Neural progenitor cell (in vitro differentiated cells): Measurements from ENCODE around the gene DNAI4. TPM values are rescaled to one million over a fixed set of nuclear protein-coding genes. Genes with fewer than 3 reads are reported as not detected.

Experiments used
- DNase-seq: peaks from one replicate; pipeline ENCODE4 v3.0.0-alpha.2; 2016; ENCODE audit warnings: low spot score
- H2AFZ ChIP-seq: fragments of 200-600 bp; sonication (generic); replicated peaks from 2 replicates; pipeline ENCODE4 v1.6.1; 2016; ENCODE audit warnings: antibody characterized with exemption
- H3F3A ChIP-seq: fragments of 200-600 bp; sonication (generic); 2 replicates; pipeline ENCODE4 v1.6.1; 2016; ENCODE audit warnings: antibody characterized with exemption, low read depth
- H3K27ac ChIP-seq: fragments of 200-600 bp; sonication (generic); 2 replicates; pipeline ENCODE4 v1.5.1; 2016; ENCODE audit warnings: mild to moderate bottlenecking
- H3K27me3 ChIP-seq: fragments of 200-600 bp; sonication (generic); 2 replicates; pipeline ENCODE4 v1.6.1; 2016; ENCODE audit warnings: mild to moderate bottlenecking, moderate library complexity
- H3K36me3 ChIP-seq: fragments of 200-600 bp; sonication (generic); 2 replicates; pipeline ENCODE4 v1.5.1; 2016
- H3K4me1 ChIP-seq: fragments of 200-600 bp; sonication (generic); 2 replicates; pipeline ENCODE4 v1.6.1; 2016; ENCODE audit warnings: mixed run types
- H3K4me2 ChIP-seq: fragments of 200-600 bp; sonication (generic); 2 replicates; pipeline ENCODE4 v1.6.1; 2016
- H3K4me3 ChIP-seq: fragments of 200-600 bp; sonication (generic); 2 replicates; pipeline ENCODE4 v1.5.1; 2016
- H3K79me2 ChIP-seq: fragments of 200-600 bp; sonication (generic); 2 replicates; pipeline ENCODE4 v1.6.1; 2016; ENCODE audit warnings: low read depth
- H3K9ac ChIP-seq: fragments of 200-600 bp; sonication (generic); 2 replicates; pipeline ENCODE4 v1.6.1; 2016
- H3K9me3 ChIP-seq: fragments of 200-600 bp; sonication (generic); 2 replicates; pipeline ENCODE4 v1.5.1; 2016; ENCODE audit warnings: low read depth
- H4K20me1 ChIP-seq: fragments of 200-600 bp; sonication (generic); 2 replicates; pipeline ENCODE4 v1.6.1; 2016; ENCODE audit warnings: low read depth
- H3K27ac Mint-ChIP-seq: 3 replicates; pipeline ENCODE4 v1.8.0; 2021; ENCODE audit warnings: mixed read lengths
- H3K27me3 Mint-ChIP-seq: 2 replicates; pipeline ENCODE4 v1.8.0; 2022; ENCODE audit warnings: low read depth, mild to moderate bottlenecking, inconsistent platforms, moderate library complexity, mixed read lengths; ENCODE audit not compliant: insufficient read depth
- H3K36me3 Mint-ChIP-seq: 3 replicates; pipeline ENCODE4 v1.8.0; 2021; ENCODE audit warnings: mixed read lengths
- H3K4me1 Mint-ChIP-seq: 3 replicates; pipeline ENCODE4 v1.8.0; 2021; ENCODE audit warnings: mixed read lengths
- H3K4me3 Mint-ChIP-seq: 3 replicates; pipeline ENCODE4 v1.8.0; 2021; ENCODE audit warnings: mild to moderate bottlenecking, moderate library complexity, mixed read lengths
- H3K9me3 Mint-ChIP-seq: 3 replicates; pipeline ENCODE4 v1.8.0; 2020; ENCODE audit warnings: mixed read lengths
- EZH2 ChIP-seq: fragments of 200-600 bp; sonication (generic); IDR thresholded peaks from 2 replicates; pipeline ENCODE4 v1.6.1; 2017; ENCODE audit warnings: antibody characterized with exemption, mild to moderate bottlenecking, moderate library complexity
- EZH2phosphoT487 ChIP-seq: fragments of 200-600 bp; sonication (generic); IDR thresholded peaks from 2 replicates; pipeline ENCODE4 v1.6.1; 2017; ENCODE audit warnings: antibody characterized with exemption
- total RNA-seq: library from RNA; depleted of rRNA; stranded (reverse); fragments of >200 nt; gene quantifications from 2 replicates; pipeline ENCODE4 v1.2.3, GENCODE V29; 2015; ENCODE audit warnings: low replicate concordance
- TF ChIP-seq, protein P1 (sequence below): fragments of 200-600 bp; sonication (generic); IDR thresholded peaks from 2 replicates; pipeline ENCODE4 v1.5.1; 2017; ENCODE audit warnings: antibody characterized with exemption, mild to moderate bottlenecking

DNAI4 gene
- total RNA-seq, 1 donor from 2014 or later, result 3.2 TPM

DNA sequence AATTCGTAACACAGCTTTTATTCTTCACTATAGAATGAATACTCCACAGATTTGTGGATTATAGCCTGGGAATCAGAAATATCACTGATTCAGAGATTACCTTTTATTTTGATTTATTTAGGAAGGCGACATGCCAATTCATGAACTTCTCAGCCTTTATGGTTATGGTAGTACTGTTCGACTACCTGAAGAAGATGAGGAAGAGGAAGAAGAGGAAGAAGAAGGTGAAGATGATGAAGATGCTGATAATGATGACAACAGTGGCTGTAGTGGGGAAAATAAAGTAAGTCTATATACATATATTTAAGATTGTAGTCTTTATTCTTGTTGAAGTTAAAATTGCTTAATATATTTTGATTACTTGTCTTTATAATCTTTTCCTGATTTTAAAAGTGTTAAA, 33.3 kb upstream of the DNAI4 start:
- TF ChIP-seq, protein P1, sequence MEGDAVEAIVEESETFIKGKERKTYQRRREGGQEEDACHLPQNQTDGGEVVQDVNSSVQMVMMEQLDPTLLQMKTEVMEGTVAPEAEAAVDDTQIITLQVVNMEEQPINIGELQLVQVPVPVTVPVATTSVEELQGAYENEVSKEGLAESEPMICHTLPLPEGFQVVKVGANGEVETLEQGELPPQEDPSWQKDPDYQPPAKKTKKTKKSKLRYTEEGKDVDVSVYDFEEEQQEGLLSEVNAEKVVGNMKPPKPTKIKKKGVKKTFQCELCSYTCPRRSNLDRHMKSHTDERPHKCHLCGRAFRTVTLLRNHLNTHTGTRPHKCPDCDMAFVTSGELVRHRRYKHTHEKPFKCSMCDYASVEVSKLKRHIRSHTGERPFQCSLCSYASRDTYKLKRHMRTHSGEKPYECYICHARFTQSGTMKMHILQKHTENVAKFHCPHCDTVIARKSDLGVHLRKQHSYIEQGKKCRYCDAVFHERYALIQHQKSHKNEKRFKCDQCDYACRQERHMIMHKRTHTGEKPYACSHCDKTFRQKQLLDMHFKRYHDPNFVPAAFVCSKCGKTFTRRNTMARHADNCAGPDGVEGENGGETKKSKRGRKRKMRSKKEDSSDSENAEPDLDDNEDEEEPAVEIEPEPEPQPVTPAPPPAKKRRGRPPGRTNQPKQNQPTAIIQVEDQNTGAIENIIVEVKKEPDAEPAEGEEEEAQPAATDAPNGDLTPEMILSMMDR, result no peak
- TF ChIP-seq EZH2phosphoT487 (no peak), EZH2 (no peak)
- Mint-ChIP-seq H3K4me1 (no peaks in the 10 kb centered on the region), H3K36me3 (peaks cover 9% of the 10 kb centered on the region), H3K27me3 (no peaks in the 10 kb centered on the region), H3K4me3 (no peak overlapping the region), H3K27ac (no peak overlapping the region), H3K9me3 (no peaks in the 10 kb centered on the region)
- Histone ChIP-seq H4K20me1 (no peaks in the 10 kb centered on the region), H3K36me3 (peaks cover 30% of the 10 kb centered on the region), H2AFZ (no peak overlapping the region), H3K27ac (no peak overlapping the region), H3F3A (no peaks in the 10 kb centered on the region), H3K27me3 (no peaks in the 10 kb centered on the region), H3K4me1 (no peaks in the 10 kb centered on the region), H3K79me2 (no peaks in the 10 kb centered on the region), H3K4me3 (no peak overlapping the region), H3K4me2 (no peak overlapping the region), H3K9me3 (no peaks in the 10 kb centered on the region), H3K9ac (no peak overlapping the region)
- no peak for DNase-seq

DNA sequence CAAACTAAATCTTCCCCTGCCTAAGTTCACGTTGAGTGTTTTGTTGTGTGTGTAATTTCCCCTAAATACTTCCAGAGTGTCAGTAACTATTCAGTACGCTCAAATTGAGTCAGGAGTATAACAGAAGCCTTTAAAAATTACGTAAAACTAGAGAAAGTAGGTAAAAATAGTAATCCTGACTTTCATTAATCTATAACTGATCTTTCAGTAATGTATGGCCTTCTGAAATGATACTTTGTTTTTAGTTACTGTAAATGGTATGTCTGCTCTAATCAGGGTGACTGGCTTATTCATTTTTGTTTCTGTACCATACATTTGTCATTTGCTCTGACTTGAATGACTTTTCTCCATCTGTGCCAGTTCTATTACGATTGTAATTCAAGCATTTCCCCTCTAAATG, 29.6 kb upstream of the DNAI4 start:
- H4K20me1 ChIP-seq, result peaks cover 6% of the 10 kb centered on the region
- no peak overlapping the region for H3K27ac Mint-ChIP-seq
- H3K4me3 ChIP-seq, result no peak overlapping the region
- H3K4me1 ChIP-seq, result no peaks in the 10 kb centered on the region
- H3K27ac ChIP-seq, result no peak overlapping the region
- no peak for DNase-seq
- H3K27me3 Mint-ChIP-seq, result no peaks in the 10 kb centered on the region
- peaks cover 7% of the 10 kb centered on the region for H3K36me3 ChIP-seq
- TF ChIP-seq, protein P1, result no peak
- TF ChIP-seq EZH2phosphoT487 (no peak), EZH2 (no peak)
- H3K4me3 Mint-ChIP-seq, result no peak overlapping the region
- H3K27me3 ChIP-seq, result no peaks in the 10 kb centered on the region
- no peaks in the 10 kb centered on the region for H3K9me3 ChIP-seq
- no peaks in the 10 kb centered on the region for H3F3A ChIP-seq
- H3K79me2 ChIP-seq, result no peaks in the 10 kb centered on the region
- no peak overlapping the region for H3K4me2 ChIP-seq
- H2AFZ ChIP-seq, result no peak overlapping the region
- peaks cover 7% of the 10 kb centered on the region for H3K36me3 Mint-ChIP-seq
- no peak overlapping the region for H3K9ac ChIP-seq
- H3K4me1 Mint-ChIP-seq, result no peaks in the 10 kb centered on the region
- H3K9me3 Mint-ChIP-seq, result no peaks in the 10 kb centered on the region

DNA sequence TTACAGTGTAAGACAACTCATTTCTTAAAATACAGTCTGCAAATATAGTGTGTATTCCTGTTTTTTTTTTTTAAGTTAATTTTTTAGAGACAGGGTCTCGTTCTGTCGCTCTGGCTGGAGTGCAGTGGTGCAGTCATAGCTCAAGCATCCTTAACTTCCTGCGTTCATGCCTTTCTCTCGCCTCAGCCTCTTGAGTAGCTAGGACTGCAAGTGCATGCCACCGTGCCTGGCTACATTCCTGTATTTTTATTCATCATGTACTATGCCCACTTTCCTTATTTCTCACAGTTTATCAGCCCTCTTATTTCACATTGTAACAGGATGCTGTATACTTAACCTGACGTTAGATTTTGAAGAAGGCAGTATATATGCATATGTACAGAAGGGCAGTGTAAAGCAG, 26.9 kb upstream of the DNAI4 start:
- Mint-ChIP-seq H3K4me3 (no peak overlapping the region), H3K9me3 (no peaks in the 10 kb centered on the region), H3K36me3 (peaks cover 11% of the 10 kb centered on the region), H3K4me1 (no peaks in the 10 kb centered on the region), H3K27ac (no peak overlapping the region), H3K27me3 (no peaks in the 10 kb centered on the region)
- no peak overlapping the region for H3K9ac ChIP-seq
- no peaks in the 10 kb centered on the region for H3K9me3 ChIP-seq
- H3K36me3 ChIP-seq, result no peaks in the 10 kb centered on the region
- H3K4me1 ChIP-seq, result no peaks in the 10 kb centered on the region
- no peak overlapping the region for H3K4me3 ChIP-seq
- H3K27ac ChIP-seq, result no peak overlapping the region
- no peak overlapping the region for H2AFZ ChIP-seq
- H3K4me2 ChIP-seq, result no peak overlapping the region
- H4K20me1 ChIP-seq, result peaks cover 12% of the 10 kb centered on the region
- H3K79me2 ChIP-seq, result no peaks in the 10 kb centered on the region
- H3K27me3 ChIP-seq, result no peaks in the 10 kb centered on the region
- no peaks in the 10 kb centered on the region for H3F3A ChIP-seq
- TF ChIP-seq, protein P1, result no peak
- TF ChIP-seq EZH2, result no peak
- no peak for TF ChIP-seq EZH2phosphoT487
- DNase-seq, result no peak

DNA sequence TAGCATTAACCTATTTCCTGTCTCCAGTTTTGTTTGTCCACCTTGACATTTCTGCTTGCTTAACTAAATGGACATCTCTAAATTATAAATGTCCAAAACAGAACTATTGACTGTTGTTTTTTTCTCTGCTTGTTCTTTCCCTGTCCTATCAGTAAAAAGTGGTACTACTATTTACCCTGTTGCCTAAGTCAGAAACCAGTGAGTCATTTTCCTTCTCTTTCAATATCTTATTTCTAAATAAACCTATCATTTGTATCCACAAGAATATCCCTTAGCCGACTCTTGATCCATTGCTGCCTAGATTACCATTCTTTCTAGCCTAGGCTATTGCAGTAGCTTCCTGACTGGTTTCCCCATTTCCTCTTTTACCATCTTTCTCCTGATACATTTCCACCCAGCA, 22.6 kb upstream of the DNAI4 start:
- TF ChIP-seq EZH2 (no peak), EZH2phosphoT487 (no peak)
- TF ChIP-seq, protein P1, result no peak
- DNase-seq, result no peak

More for the DNA sequence above, 22.6 kb upstream of the DNAI4 start:
- H3K9me3 ChIP-seq, result no peaks in the 10 kb centered on the region
- Mint-ChIP-seq H3K4me1 (no peaks in the 10 kb centered on the region), H3K36me3 (peaks cover 10% of the 10 kb centered on the region), H3K27ac (no peak overlapping the region), H3K4me3 (no peak overlapping the region), H3K9me3 (no peaks in the 10 kb centered on the region), H3K27me3 (no peaks in the 10 kb centered on the region)
- H3K27me3 ChIP-seq, result no peaks in the 10 kb centered on the region
- H3K36me3 ChIP-seq, result no peaks in the 10 kb centered on the region
- H3K4me3 ChIP-seq, result no peak overlapping the region
- no peak overlapping the region for H2AFZ ChIP-seq
- no peak overlapping the region for H3K27ac ChIP-seq
- no peak overlapping the region for H3K4me2 ChIP-seq
- H4K20me1 ChIP-seq, result peaks cover 12% of the 10 kb centered on the region
- H3F3A ChIP-seq, result no peaks in the 10 kb centered on the region
- peaks cover 19% of the 10 kb centered on the region for H3K79me2 ChIP-seq
- peak overlapping the region; percentile 16 for H3K9ac ChIP-seq
- H3K4me1 ChIP-seq, result no peaks in the 10 kb centered on the region
